ENCODE data around the gene SP2.

The SP2 gene

DNA sequence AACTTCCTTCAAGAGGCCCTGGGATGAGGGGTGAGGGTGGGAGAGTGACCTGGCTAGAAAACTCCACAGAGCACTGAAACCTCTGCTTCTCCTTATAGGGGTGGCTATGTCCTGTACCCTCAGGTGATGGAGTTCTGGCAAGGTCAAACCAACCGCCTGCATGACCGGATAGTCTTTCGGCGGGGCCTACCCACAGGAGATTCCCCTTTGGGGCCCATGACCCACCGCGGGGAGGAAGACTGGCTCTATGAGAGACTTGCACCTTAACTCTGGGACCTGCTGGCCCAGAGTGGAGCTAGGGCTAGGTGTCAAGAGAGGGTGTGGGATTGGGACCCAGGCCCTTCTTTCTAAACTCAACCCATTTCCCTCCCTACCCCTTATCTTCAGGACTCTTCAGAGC lies 50.5 kb downstream of the SP2 start:
- no peak overlapping the region for H3K4me3 ChIP-seq (ENCODE audit: low read length)
- no peak overlapping the region for H3K9ac ChIP-seq (ENCODE audit: low read length)
- H3K4me2 ChIP-seq (ENCODE audit: low read depth, low read length): no peak overlapping the region
- no peaks in the 10 kb centered on the region for H4K20me1 ChIP-seq (ENCODE audit: insufficient read depth, low read length)
- no peak overlapping the region for H2AFZ ChIP-seq (ENCODE audit: low read length)
- peaks cover 29% of the 10 kb centered on the region for H3K4me1 ChIP-seq (ENCODE audit: low read length)
- H3K36me3 ChIP-seq (replicated peaks; ENCODE audit: insufficient read depth, low read length): no peaks in the 10 kb centered on the region
- DNase-seq: no peak
- peaks cover 26% of the 10 kb centered on the region for H3F3A ChIP-seq (ENCODE audit: insufficient read depth, low read length)
- TF ChIP-seq, protein P1, sequence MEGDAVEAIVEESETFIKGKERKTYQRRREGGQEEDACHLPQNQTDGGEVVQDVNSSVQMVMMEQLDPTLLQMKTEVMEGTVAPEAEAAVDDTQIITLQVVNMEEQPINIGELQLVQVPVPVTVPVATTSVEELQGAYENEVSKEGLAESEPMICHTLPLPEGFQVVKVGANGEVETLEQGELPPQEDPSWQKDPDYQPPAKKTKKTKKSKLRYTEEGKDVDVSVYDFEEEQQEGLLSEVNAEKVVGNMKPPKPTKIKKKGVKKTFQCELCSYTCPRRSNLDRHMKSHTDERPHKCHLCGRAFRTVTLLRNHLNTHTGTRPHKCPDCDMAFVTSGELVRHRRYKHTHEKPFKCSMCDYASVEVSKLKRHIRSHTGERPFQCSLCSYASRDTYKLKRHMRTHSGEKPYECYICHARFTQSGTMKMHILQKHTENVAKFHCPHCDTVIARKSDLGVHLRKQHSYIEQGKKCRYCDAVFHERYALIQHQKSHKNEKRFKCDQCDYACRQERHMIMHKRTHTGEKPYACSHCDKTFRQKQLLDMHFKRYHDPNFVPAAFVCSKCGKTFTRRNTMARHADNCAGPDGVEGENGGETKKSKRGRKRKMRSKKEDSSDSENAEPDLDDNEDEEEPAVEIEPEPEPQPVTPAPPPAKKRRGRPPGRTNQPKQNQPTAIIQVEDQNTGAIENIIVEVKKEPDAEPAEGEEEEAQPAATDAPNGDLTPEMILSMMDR (IDR thresholded peaks at IDR 0.05; ENCODE audit: low read length): no peak
- no peak for TF ChIP-seq EZH2 (optimal IDR thresholded peaks at IDR 0.05; ENCODE audit: low read depth, low read length)
- TF ChIP-seq EZH2phosphoT487 (IDR thresholded peaks at IDR 0.05; ENCODE audit: low read length): no peak
- H3K27ac ChIP-seq (ENCODE audit: low read length): no peak overlapping the region; the same call in 1 of the 2 replicates
- peaks cover 20% of the 10 kb centered on the region for H3K79me2 ChIP-seq (ENCODE audit: low read length)
- H3K9me3 ChIP-seq (replicated peaks; ENCODE audit: insufficient read depth, low read length): no peaks in the 10 kb centered on the region
- H3K9me2 ChIP-seq (replicated peaks; ENCODE audit: insufficient read depth, low read length): no peaks in the 10 kb centered on the region
- no peaks in the 10 kb centered on the region for H3K27me3 ChIP-seq (replicated peaks; ENCODE audit: insufficient read depth, low read length)

- Histone ChIP-seq H3K79me2 (ENCODE audit: low read length) (peaks cover 15% of the 10 kb centered on the region), H3F3A (ENCODE audit: insufficient read depth, low read length) (peaks cover 26% of the 10 kb centered on the region), H3K27me3 (replicated peaks; ENCODE audit: insufficient read depth, low read length) (no peaks in the 10 kb centered on the region), H3K9ac (ENCODE audit: low read length) (no peak overlapping the region), H3K4me3 (ENCODE audit: low read length) (no peak overlapping the region), H3K4me1 (ENCODE audit: low read length) (peaks cover 29% of the 10 kb centered on the region), H3K27ac (ENCODE audit: low read length) (no peak overlapping the region), H2AFZ (ENCODE audit: low read length) (no peak overlapping the region), H3K9me2 (replicated peaks; ENCODE audit: insufficient read depth, low read length) (no peaks in the 10 kb centered on the region), H4K20me1 (ENCODE audit: insufficient read depth, low read length) (no peaks in the 10 kb centered on the region), H3K36me3 (replicated peaks; ENCODE audit: insufficient read depth, low read length) (no peaks in the 10 kb centered on the region), H3K4me2 (ENCODE audit: low read depth, low read length) (no peak overlapping the region), H3K9me3 (replicated peaks; ENCODE audit: insufficient read depth, low read length) (no peaks in the 10 kb centered on the region)
- no peak for TF ChIP-seq EZH2phosphoT487 (IDR thresholded peaks at IDR 0.05; ENCODE audit: low read length)
- TF ChIP-seq, protein P1 (IDR thresholded peaks at IDR 0.05; ENCODE audit: low read length): peak; percentile 94
- DNase-seq: peak; percentile 79
Observed at GRCh38 chr17:47946929-47947397, 50.9 kb downstream of the SP2 start.

DNA sequence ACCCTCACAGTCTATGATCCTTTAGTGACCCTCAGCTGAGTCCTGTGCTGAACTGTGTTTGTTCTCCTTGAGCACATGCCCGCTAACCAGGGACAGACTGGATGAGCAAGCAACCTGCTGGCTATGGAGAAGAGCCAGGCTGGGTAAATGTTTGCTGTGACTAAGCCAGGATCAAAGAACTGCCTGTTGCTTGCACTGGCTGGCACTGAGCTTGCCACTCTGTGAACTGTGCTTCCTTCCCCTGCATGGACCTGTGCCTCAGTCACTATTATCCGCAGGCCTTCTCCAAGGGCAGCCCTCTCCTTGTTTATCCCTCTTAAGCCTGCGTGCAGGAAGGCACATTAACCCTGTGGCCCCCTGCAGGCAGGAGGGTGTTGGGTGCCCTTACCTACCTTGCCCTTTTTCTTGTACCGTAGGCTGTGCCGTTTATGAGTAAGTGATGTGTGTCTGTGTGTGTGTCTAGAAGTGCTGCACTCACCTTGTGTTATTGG lies 52.7 kb downstream of the SP2 start:
- no peaks in the 10 kb centered on the region for H3K36me3 ChIP-seq (replicated peaks; ENCODE audit: insufficient read depth, low read length)

More for the DNA sequence above, 52.7 kb downstream of the SP2 start:
- peaks cover 29% of the 10 kb centered on the region for H3K4me1 ChIP-seq (ENCODE audit: low read length)
- DNase-seq: no peak
- H3F3A ChIP-seq (ENCODE audit: insufficient read depth, low read length): peaks cover 26% of the 10 kb centered on the region
- TF ChIP-seq EZH2 (optimal IDR thresholded peaks at IDR 0.05; ENCODE audit: low read depth, low read length) (no peak), EZH2phosphoT487 (IDR thresholded peaks at IDR 0.05; ENCODE audit: low read length) (no peak)
- TF ChIP-seq, protein P1 (IDR thresholded peaks at IDR 0.05; ENCODE audit: low read length): no peak
- peak overlapping the region; percentile 63; the same call in 1 of the 2 replicates for H3K27ac ChIP-seq (ENCODE audit: low read length)
- no peaks in the 10 kb centered on the region for H4K20me1 ChIP-seq (ENCODE audit: insufficient read depth, low read length)
- H3K9me3 ChIP-seq (replicated peaks; ENCODE audit: insufficient read depth, low read length): no peaks in the 10 kb centered on the region
- H3K9ac ChIP-seq (ENCODE audit: low read length): no peak overlapping the region
- H3K4me3 ChIP-seq (ENCODE audit: low read length): no peak overlapping the region
- peak overlapping the region; percentile 84; the same call in 1 of the 2 replicates for H3K4me2 ChIP-seq (ENCODE audit: low read depth, low read length)
- H3K9me2 ChIP-seq (replicated peaks; ENCODE audit: insufficient read depth, low read length): no peaks in the 10 kb centered on the region
- no peak overlapping the region for H2AFZ ChIP-seq (ENCODE audit: low read length)
- H3K79me2 ChIP-seq (ENCODE audit: low read length): peaks cover under 1% of the 10 kb centered on the region; the same call in 1 of the 2 replicates
- no peaks in the 10 kb centered on the region for H3K27me3 ChIP-seq (replicated peaks; ENCODE audit: insufficient read depth, low read length)
